Central memory CD8-positive, alpha-beta T cell (primary cell): ENCODE measurements around the gene GOLGA8S.
"Not testable (repeated sequence)": the region's sequence is repeated elsewhere in the genome, so short reads cannot be mapped to it uniquely, and the experiment has no call there.

Experiments used
- ATAC-seq: fragments of 150-1000 bp; cut with Tn5 transposase; replicated peaks from 2 replicates; pipeline ENCODE4 v1.10.0; 2022; ENCODE audit warnings: mild to moderate bottlenecking, moderate FRiP score, moderate number of reproducible peaks; ENCODE audit not compliant: poor library complexity, severe bottlenecking; ENCODE audit errors: extremely low read depth
- DNase-seq, 2 donors: peaks; one replicate each; pipeline ENCODE4 v3.0.0; 2021; ENCODE audit warnings: low spot score in 2 of 2
- H3K27ac Mint-ChIP-seq: one replicate; pipeline ENCODE4 v1.8.0; 2022; ENCODE audit warnings: low read depth, mild to moderate bottlenecking, moderate library complexity, mixed read lengths
- H3K27me3 Mint-ChIP-seq: one replicate; pipeline ENCODE4 v1.8.0; 2022; ENCODE audit warnings: mixed read lengths
- H3K36me3 Mint-ChIP-seq: one replicate; pipeline ENCODE4 v1.8.0; 2022; ENCODE audit warnings: mild to moderate bottlenecking, moderate library complexity, mixed read lengths; ENCODE audit not compliant: insufficient read depth
- H3K4me1 Mint-ChIP-seq: one replicate; pipeline ENCODE4 v1.8.0; 2022; ENCODE audit warnings: mixed read lengths
- H3K4me3 Mint-ChIP-seq: one replicate; pipeline ENCODE4 v1.8.0; 2022; ENCODE audit warnings: mild to moderate bottlenecking, moderate library complexity, mixed read lengths
- H3K9me3 Mint-ChIP-seq: one replicate; pipeline ENCODE4 v1.8.0; 2022; ENCODE audit warnings: mixed read lengths

GOLGA8S gene

DNA sequence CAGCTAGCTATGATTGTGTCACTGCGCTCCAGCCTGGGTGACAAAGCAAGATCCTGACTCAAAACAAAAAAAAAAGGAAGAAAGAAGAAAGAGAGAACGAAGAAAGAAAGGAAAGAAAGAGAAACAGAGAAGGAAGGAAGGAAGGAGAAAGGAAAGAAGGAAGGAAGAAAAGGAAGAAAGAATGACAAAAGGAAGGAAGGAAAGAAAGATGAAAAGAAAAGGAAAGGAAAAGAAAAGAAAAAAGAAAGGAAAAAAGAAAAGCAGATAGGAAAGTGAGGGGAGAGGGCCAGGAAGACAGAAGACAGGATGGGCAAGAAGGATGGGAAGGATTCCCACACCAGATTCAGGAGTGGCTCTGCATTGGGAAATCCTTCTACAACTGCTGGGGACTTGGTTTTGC is 47.6 kb downstream of the GOLGA8S start:
- H3K36me3 Mint-ChIP-seq = no peaks in the 10 kb centered on the region
- ATAC-seq (no peak), DNase-seq (no peak)
- no peak overlapping the region for H3K4me3 Mint-ChIP-seq
- H3K27ac Mint-ChIP-seq = no peak overlapping the region
- H3K4me1 Mint-ChIP-seq = no peaks in the 10 kb centered on the region
- H3K9me3 Mint-ChIP-seq = peaks cover 6% of the 10 kb centered on the region
- H3K27me3 Mint-ChIP-seq = no peaks in the 10 kb centered on the region

DNA sequence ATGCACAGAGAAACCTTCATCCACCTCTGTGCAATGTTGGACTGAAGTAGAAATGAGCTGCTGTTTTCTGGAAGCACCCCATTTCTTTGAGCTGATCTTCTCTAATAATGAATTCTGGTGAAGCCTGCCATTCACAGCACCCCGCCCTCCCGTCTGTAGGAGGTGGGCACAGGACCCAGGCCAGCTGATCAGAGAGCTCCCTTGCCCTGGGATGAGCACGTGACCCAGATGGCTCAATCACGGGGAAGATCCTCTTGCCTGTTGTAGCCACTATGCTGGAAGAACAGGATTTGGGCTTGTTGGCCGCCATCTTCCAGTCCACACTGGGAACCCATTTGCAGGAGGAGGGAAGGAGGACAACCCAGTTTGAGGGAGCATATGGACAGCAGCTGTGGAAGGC is 48.0 kb downstream of the GOLGA8S start:
- H3K9me3 Mint-ChIP-seq = peaks cover 6% of the 10 kb centered on the region
- no peak overlapping the region for H3K27ac Mint-ChIP-seq
- no peaks in the 10 kb centered on the region for H3K36me3 Mint-ChIP-seq
- no peaks in the 10 kb centered on the region for H3K27me3 Mint-ChIP-seq
- no peak overlapping the region for H3K4me3 Mint-ChIP-seq
- H3K4me1 Mint-ChIP-seq = no peaks in the 10 kb centered on the region
- no peak for ATAC-seq
- DNase-seq = no peak

DNA sequence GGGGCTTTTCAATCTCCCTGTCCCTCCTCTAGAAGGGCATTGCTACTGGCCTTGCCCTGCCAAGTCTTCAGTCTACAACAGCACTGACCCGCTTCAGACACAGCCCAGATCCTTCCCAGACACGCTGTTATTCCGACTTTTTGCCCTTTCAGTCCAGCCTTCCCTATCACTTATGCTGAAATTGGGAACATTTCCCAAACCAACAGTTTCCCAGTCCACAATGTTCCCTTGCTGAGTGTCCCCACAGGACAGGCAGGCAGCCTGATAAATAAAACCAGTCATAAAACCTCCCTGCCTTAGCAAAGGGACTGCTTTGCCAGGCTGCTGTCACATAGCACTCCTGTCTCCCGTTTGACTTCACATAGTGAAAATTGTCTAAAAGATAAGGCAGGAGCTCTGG is 49.0 kb downstream of the GOLGA8S start:
- no peaks in the 10 kb centered on the region for H3K4me1 Mint-ChIP-seq
- no peaks in the 10 kb centered on the region for H3K36me3 Mint-ChIP-seq
- H3K27me3 Mint-ChIP-seq = no peaks in the 10 kb centered on the region
- H3K27ac Mint-ChIP-seq = no peak overlapping the region
- peaks cover 6% of the 10 kb centered on the region for H3K9me3 Mint-ChIP-seq
- no peak for ATAC-seq
- H3K4me3 Mint-ChIP-seq = no peak overlapping the region
- DNase-seq = no peak

DNA sequence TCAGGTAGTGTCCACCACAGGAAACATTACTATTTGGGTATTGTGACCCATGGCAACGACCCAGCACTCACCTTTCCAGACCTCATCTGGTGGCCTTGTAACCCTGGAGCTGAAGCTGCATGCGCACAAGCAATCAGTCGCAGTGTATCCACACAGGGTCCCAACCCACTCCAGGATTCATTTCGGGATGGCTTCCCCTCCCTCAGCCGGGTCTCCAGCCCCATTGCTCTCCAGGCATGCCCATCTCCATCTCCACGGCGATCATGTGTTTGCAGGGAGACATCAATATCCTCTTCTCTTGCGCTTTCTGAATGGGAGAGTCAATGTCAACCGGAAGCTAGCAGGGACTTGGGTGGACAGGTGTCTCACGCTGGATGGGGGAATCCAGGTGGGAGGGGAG is 57.3 kb downstream of the GOLGA8S start:
- no peaks in the 10 kb centered on the region for H3K27me3 Mint-ChIP-seq
- H3K4me3 Mint-ChIP-seq = no peak overlapping the region

DNA sequence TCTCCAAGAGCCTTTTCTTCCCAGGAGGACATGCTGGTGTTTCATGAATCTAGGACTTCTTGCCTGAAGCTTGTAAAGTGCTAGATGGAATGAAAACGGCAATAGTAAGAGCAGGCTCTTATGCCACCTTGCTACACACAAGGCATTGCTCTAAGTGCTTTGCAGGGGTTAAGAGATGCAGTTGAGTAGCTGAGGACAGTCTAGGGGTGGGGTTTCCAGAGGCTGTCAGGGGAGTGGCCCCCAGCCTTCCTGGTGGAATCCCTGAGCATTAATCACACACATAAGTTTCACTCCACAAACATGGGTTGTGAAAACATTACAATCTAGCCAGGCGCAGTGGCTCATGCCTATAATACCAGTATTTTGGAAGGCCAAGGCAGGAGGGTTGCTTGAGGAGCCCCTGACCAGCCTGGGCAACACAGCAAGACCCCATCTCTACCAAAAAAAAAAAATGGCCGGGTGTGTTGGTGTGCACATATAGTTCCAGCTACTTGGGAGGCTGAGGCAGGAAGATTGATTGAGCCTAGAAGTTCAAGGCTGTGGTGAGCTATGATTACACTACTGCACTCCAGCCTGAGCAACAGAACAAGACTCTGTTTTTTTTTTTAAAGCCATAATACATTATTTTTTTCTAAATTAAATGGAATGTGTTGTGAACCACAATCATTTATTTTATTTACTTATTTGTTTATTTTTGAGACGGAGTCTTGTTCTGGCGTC is 58.5 kb downstream of the GOLGA8S start:
- not testable (repeated sequence) for ATAC-seq, H3K36me3 Mint-ChIP-seq, H3K4me3 Mint-ChIP-seq

More for the DNA sequence above, 57.3 kb downstream of the GOLGA8S start:
- ATAC-seq (no peak), DNase-seq (no peak)
- H3K36me3 Mint-ChIP-seq = no peaks in the 10 kb centered on the region
- no peaks in the 10 kb centered on the region for H3K9me3 Mint-ChIP-seq
- H3K27ac Mint-ChIP-seq = no peak overlapping the region
- H3K4me1 Mint-ChIP-seq = no peaks in the 10 kb centered on the region

More for the DNA sequence above, 58.5 kb downstream of the GOLGA8S start:
- DNase-seq, H3K27ac Mint-ChIP-seq, H3K9me3 Mint-ChIP-seq, H3K4me1 Mint-ChIP-seq, H3K27me3 Mint-ChIP-seq: not testable (repeated sequence)
